A172 (cell line): ENCODE data around the gene KRTAP12-1. TPM values are rescaled to one million over a fixed set of nuclear protein-coding genes. Genes with fewer than 3 reads are reported as not detected.
"Not testable (repeated sequence)": the region's sequence is repeated elsewhere in the genome, so short reads cannot be mapped to it uniquely, and the experiment has no call there.

ENCODE experiments used
- DNase-seq: peaks from one replicate; pipeline ENCODE4 v3.0.0-alpha.2; 2015; ENCODE audit warnings: low spot score
- total RNA-seq: library from RNA; depleted of rRNA; stranded (reverse); fragments of >200 nt; shearing (Covaris generic); gene quantifications from 2 replicates; pipeline ENCODE4 v1.2.3, GENCODE V29; 2014

Gene KRTAP12-1
- total RNA-seq, 1 experiment from 2014 or later, result not detected

GRCh38 chr21:44670642-44671432 lies 11.1 kb downstream of the KRTAP12-1 start:
- DNase-seq, result no peak

GRCh38 chr21:44667612-44668011 lies 14.4 kb downstream of the KRTAP12-1 start:
- DNase-seq, result no peak

GRCh38 chr21:44666401-44667320 lies 15.3 kb downstream of the KRTAP12-1 start, which contains the start of gene KRTAP12-2:
KRTAP12-2 (minus strand) TSS chr21:44666927; CDS start chr21:44666886, 41 bp downstream.
- DNase-seq, result peak; percentile 21

- no peak for DNase-seq
Observed at GRCh38 chr21:44664691-44665090, 17.3 kb downstream of the KRTAP12-1 start.

- DNase-seq, result not testable (repeated sequence)
Observed at GRCh38 chr21:44661567-44661966, 20.4 kb downstream of the KRTAP12-1 start.

- DNase-seq, result no peak
Observed at GRCh38 chr21:44658913-44659595, 22.9 kb downstream of the KRTAP12-1 start.

- no peak for DNase-seq
Observed at GRCh38 chr21:44658541-44658910, 23.4 kb downstream of the KRTAP12-1 start.

- no peak for DNase-seq
Observed at GRCh38 chr21:44657635-44658540, 24.1 kb downstream of the KRTAP12-1 start, which contains the start of gene KRTAP12-3. KRTAP12-3 (plus strand) TSS chr21:44657932; CDS start chr21:44657980, 48 bp downstream.

GRCh38 chr21:44656868-44657267 lies 25.1 kb downstream of the KRTAP12-1 start:
- DNase-seq, result no peak

- DNase-seq, result no peak
Observed at GRCh38 chr21:44654576-44655175, 27.3 kb downstream of the KRTAP12-1 start, which contains the start of gene KRTAP12-4. KRTAP12-4 (minus strand) TSS chr21:44654659; CDS start chr21:44654614, 45 bp downstream.

- DNase-seq, result no peak
Observed at GRCh38 chr21:44653656-44654575, 28.0 kb downstream of the KRTAP12-1 start.

GRCh38 chr21:44653123-44653522 lies 28.8 kb downstream of the KRTAP12-1 start:
- no peak for DNase-seq

- no peak for DNase-seq
Observed at GRCh38 chr21:44650973-44651675, 30.8 kb downstream of the KRTAP12-1 start.

- DNase-seq, result no peak
Observed at GRCh38 chr21:44650265-44650972, 31.5 kb downstream of the KRTAP12-1 start.

GRCh38 chr21:44649521-44650100 lies 32.4 kb downstream of the KRTAP12-1 start:
- no peak for DNase-seq

- no peak for DNase-seq
Observed at GRCh38 chr21:44648557-44649311, 33.2 kb downstream of the KRTAP12-1 start.

GRCh38 chr21:44647222-44647552 lies 34.8 kb downstream of the KRTAP12-1 start:
- no peak for DNase-seq
